Esophagus muscularis mucosa (tissue), 4 donors: ENCODE data around the gene ADCY10. TPM values are rescaled to one million over a fixed set of nuclear protein-coding genes. Genes with fewer than 3 reads are reported as not detected.
A peak's percentile ranks its signal among the peaks of the same experiment; 100 is the strongest.

Source experiments
- DNase-seq: peaks from one replicate; pipeline ENCODE4 v3.0.0-alpha.2; 2017; ENCODE audit errors: extremely low spot score
- H3K27ac ChIP-seq, 4 donors: fragments of 200-600 bp; sonication (generic); replicated peaks in 1 of 4; 1 replicate in 3 of 4; 2 replicates in 1 of 4; pipeline ENCODE4 v1.5.1; 2016 to 2019; ENCODE audit warnings: mild to moderate bottlenecking in 1 of 4
- H3K27me3 ChIP-seq, 4 donors: fragments of 200-600 bp; sonication (generic); one replicate each; pipeline versions ENCODE4 v1.5.1 to v1.6.0; 2016 to 2019
- H3K36me3 ChIP-seq, 4 donors: fragments of 200-600 bp; sonication (generic); one replicate each; pipeline ENCODE4 v1.5.1; 2016 to 2019
- H3K4me1 ChIP-seq, 4 donors: fragments of 200-600 bp; sonication (generic); one replicate each; pipeline ENCODE4 v1.5.1; 2016 to 2019
- H3K4me3 ChIP-seq, 4 donors: fragments of 200-600 bp; sonication (generic); 1 replicate in 2 of 4; 2 replicates in 2 of 4; pipeline ENCODE4 v1.5.1; 2016 to 2019; ENCODE audit warnings: mild to moderate bottlenecking in 4 of 4, moderate library complexity in 1 of 4
- H3K9me3 ChIP-seq, 4 donors: fragments of 200-600 bp; sonication (generic); 1 replicate in 3 of 4; 2 replicates in 1 of 4; pipeline ENCODE4 v1.5.1; 2016 to 2019
- CTCF ChIP-seq, 3 experiments: fragments of 200-600 bp in 2 of 3; fragments of 450-650 bp in 1 of 3; sonication (generic) in 2 of 3; IDR thresholded peaks; one replicate each; pipeline ENCODE4 v1.5.1; 2017 to 2019; ENCODE audit warnings: antibody characterized with exemption in 3 of 3, mild to moderate bottlenecking in 2 of 3, moderate library complexity in 1 of 3
- EP300 ChIP-seq: sonication (generic); formaldehyde crosslinking; IDR thresholded peaks from one replicate; pipeline ENCODE4 v1.6.1; 2017; ENCODE audit warnings: antibody characterized with exemption
- POLR2A ChIP-seq: fragments of 450-650 bp; IDR thresholded peaks from one replicate; pipeline ENCODE4 v1.6.1; 2017; ENCODE audit warnings: antibody characterized with exemption, moderate library complexity, mild to moderate bottlenecking, low read depth
- POLR2AphosphoS5 ChIP-seq, 2 donors: sonication (generic); formaldehyde crosslinking; IDR thresholded peaks; one replicate each; pipeline ENCODE4 v1.6.1; 2017; ENCODE audit warnings: antibody characterized with exemption in 2 of 2
- WGBS: methylation state at CpG from one replicate; pipeline ENCODE4 v1.1.5; 2018; 5-methylcytosine and 5-hydroxymethylcytosine counted together
- intact Hi-C: fragments of 100-400 bp; cut with DNase I; formaldehyde crosslinking; loops from one replicate; pipeline ENCODE4 v1.15.1; 2023
- total RNA-seq, 4 donors: library from RNA; depleted of rRNA; stranded (reverse); fragments of >200 nt; gene quantifications; one replicate each; pipeline versions ENCODE4 v1.1.0 to v1.2.1, GENCODE V29; 2016

Gene ADCY10
- total RNA-seq, 4 donors from 2014 or later: under 0.01 to 0.29 (median 0.21) TPM

GRCh38 chr1:167947733-167948132 lies 33.8 kb upstream of the ADCY10 start:
- no peak overlapping the region for H3K4me3 ChIP-seq
- intact Hi-C loops: no loop called here
- DNase-seq: no peak
- H3K27me3 ChIP-seq: no peaks in the 10 kb centered on the region
- H3K4me1 ChIP-seq: peaks cover 8 to 44% (median 28%) of the 10 kb centered on the region in 4 donors
- H3K36me3 ChIP-seq: peaks cover 8 to 9% (median 8%) of the 10 kb centered on the region in 4 donors
- 82% methylated on average over 2 of the region's 2 CpGs for WGBS
- no peak overlapping the region for H3K27ac ChIP-seq
- TF ChIP-seq EP300: no peak
- TF ChIP-seq CTCF (IDR thresholded peaks at IDR 0.05): no peak
- no peak for TF ChIP-seq POLR2AphosphoS5 (IDR thresholded peaks at IDR 0.05)
- no peak for TF ChIP-seq POLR2A
- no peaks in the 10 kb centered on the region for H3K9me3 ChIP-seq

GRCh38 chr1:167943541-167943940 lies 29.6 kb upstream of the ADCY10 start:
- DNase-seq: no peak
- H3K4me3 ChIP-seq: no peak overlapping the region
- no peak for TF ChIP-seq EP300
- TF ChIP-seq POLR2A: no peak
- TF ChIP-seq CTCF (IDR thresholded peaks at IDR 0.05): no peak
- no peak for TF ChIP-seq POLR2AphosphoS5 (IDR thresholded peaks at IDR 0.05)
- intact Hi-C loops: no loop called here
- H3K27me3 ChIP-seq: no peaks in the 10 kb centered on the region
- no peaks in the 10 kb centered on the region for H3K9me3 ChIP-seq
- H3K27ac ChIP-seq: no peak overlapping the region
- 88% methylated on average over 9 of the region's 9 CpGs for WGBS
- H3K4me1 ChIP-seq: peaks cover 10 to 43% (median 28%) of the 10 kb centered on the region in 4 donors
- H3K36me3 ChIP-seq: peaks cover 0 to 5% (median 0%) of the 10 kb centered on the region in 4 donors

- no peak overlapping the region for H3K27ac ChIP-seq
- intact Hi-C loops: no loop called here
- no peak for TF ChIP-seq POLR2AphosphoS5 (IDR thresholded peaks at IDR 0.05)
- TF ChIP-seq EP300: no peak
- TF ChIP-seq POLR2A: no peak
- TF ChIP-seq CTCF (IDR thresholded peaks at IDR 0.05): no peak
- no peak overlapping the region for H3K4me3 ChIP-seq
- no peaks in the 10 kb centered on the region for H3K27me3 ChIP-seq
- peaks cover 0 to 5% (median 0%) of the 10 kb centered on the region in 4 donors for H3K36me3 ChIP-seq
- DNase-seq: no peak
- 91% methylated on average over 2 of the region's 2 CpGs for WGBS
- peaks cover 13 to 40% (median 21%) of the 10 kb centered on the region in 4 donors for H3K4me1 ChIP-seq
- H3K9me3 ChIP-seq: no peaks in the 10 kb centered on the region
Measured at GRCh38 chr1:167940264-167940663, 26.3 kb upstream of the ADCY10 start.

- H3K27me3 ChIP-seq: no peaks in the 10 kb centered on the region
- H3K27ac ChIP-seq: peak overlapping the region; percentile 90 to 99 (median 98)
- intact Hi-C loops: loop anchor here (5.0 kb wide), 1 partner anchor 144 kb away; no protein-coding TSS in a partner anchor
- peaks cover 0 to 5% (median 0%) of the 10 kb centered on the region in 4 donors for H3K36me3 ChIP-seq
- peaks cover 22 to 61% (median 39%) of the 10 kb centered on the region in 4 donors for H3K4me1 ChIP-seq
- H3K4me3 ChIP-seq: peak overlapping the region; percentile 86 to 98 (median 94)
- no peaks in the 10 kb centered on the region for H3K9me3 ChIP-seq
- DNase-seq: no peak
- 37% methylated on average over 5 of the region's 5 CpGs for WGBS
- no peak for TF ChIP-seq EP300
- no peak for TF ChIP-seq CTCF (IDR thresholded peaks at IDR 0.05)
- no peak for TF ChIP-seq POLR2AphosphoS5 (IDR thresholded peaks at IDR 0.05)
- no peak for TF ChIP-seq POLR2A
Measured at GRCh38 chr1:167938080-167938636, 24.2 kb upstream of the ADCY10 start.

- no peak for TF ChIP-seq CTCF (IDR thresholded peaks at IDR 0.05)
- TF ChIP-seq EP300: no peak
- no peak for TF ChIP-seq POLR2A
- TF ChIP-seq POLR2AphosphoS5 (IDR thresholded peaks at IDR 0.05): no peak
- peak overlapping the region; percentile 86 to 98 (median 94) for H3K4me3 ChIP-seq
- WGBS: 1% methylated on average over 5 of the region's 5 CpGs
- DNase-seq: no peak
- peaks cover 25 to 66% (median 44%) of the 10 kb centered on the region in 4 donors for H3K4me1 ChIP-seq
- intact Hi-C loops: loop anchor here (2.0 to 5.0 kb wide), 2 partner anchors 145 to 223 kb away; no protein-coding TSS in a partner anchor
- H3K27me3 ChIP-seq: no peaks in the 10 kb centered on the region
- no peaks in the 10 kb centered on the region for H3K9me3 ChIP-seq
- H3K36me3 ChIP-seq: peaks cover 0 to 5% (median 0%) of the 10 kb centered on the region in 4 donors
- H3K27ac ChIP-seq: peak overlapping the region; percentile 90 to 99 (median 98)
Measured at GRCh38 chr1:167937709-167938010, 23.7 kb upstream of the ADCY10 start.
